DMS53 (cell line): ENCODE data around the gene CA10.

ENCODE experiments used
- DNase-seq: peaks from one replicate; lab custom pipeline; 2025; lab: John Stamatoyannopoulos, UW

The CA10 gene

GRCh38 chr17:51645056-51645455 is 513.5 kb downstream of the CA10 start:
- DNase-seq = peak; percentile 62

DNA sequence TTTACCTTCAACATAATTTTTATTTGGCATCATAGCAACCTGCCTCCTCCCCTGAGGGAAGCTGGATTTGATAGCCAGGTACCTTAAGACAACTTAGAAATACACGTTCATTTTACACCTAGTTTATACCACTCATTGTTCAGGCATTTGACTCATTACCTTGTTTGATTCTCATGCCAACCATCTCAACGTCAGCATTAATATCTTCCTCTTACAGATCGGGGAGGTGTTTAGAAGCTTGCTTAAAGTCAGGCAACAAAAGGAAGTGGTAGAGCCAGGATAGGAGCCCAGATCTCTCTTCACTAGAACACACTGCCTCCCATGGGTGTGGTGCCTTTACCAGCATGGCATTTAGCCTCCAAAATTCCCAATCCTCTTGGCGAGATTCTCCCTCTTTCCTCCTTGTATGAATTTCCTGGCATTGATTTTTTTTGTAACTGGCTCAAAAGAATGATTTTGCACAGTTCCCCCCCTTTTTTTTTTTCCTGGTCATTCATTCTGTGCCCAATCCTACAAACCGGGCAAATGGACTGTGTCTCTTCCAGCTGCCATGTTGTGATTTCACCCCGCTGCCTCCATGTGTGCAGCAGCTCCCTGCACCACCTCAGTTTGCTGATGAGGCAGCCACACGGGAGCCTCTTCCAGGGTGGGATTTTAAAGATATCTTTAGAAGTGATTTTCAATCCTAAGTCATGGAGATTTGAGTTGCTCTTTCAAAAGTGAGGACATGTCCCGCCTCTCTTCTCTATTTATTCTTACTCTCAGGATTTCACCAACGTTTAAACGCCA is 514.6 kb downstream of the CA10 start:
- no peak for DNase-seq

GRCh38 chr17:51642029-51642428 is 516.5 kb downstream of the CA10 start:
- no peak for DNase-seq

DNA sequence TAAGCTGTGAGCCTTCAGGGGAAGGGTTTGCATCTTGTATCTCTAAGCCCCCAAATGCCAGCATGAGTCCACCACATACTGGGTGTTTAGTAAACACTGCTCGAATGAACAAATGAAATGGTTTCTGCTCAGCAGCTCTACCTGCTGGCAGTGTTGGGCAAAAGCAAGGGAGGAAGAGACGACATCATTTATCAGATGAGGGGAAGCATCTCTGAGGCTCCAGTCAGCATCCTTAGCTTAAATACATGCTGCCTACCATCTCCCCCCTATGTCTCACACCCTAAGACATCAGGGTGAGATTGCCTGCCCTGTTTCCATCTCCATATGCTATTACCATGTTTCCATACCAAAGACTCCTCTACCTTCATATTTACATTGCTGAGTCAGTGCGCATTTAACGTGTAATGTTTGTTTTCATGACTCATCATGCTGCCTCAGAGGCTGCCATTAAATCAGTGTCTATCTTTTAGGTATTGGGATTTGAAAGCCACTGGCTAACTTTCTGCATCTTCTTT is 518.3 kb downstream of the CA10 start:
- DNase-seq = peak; percentile 95

GRCh38 chr17:51638971-51639370 is 519.5 kb downstream of the CA10 start:
- DNase-seq = no peak

DNA sequence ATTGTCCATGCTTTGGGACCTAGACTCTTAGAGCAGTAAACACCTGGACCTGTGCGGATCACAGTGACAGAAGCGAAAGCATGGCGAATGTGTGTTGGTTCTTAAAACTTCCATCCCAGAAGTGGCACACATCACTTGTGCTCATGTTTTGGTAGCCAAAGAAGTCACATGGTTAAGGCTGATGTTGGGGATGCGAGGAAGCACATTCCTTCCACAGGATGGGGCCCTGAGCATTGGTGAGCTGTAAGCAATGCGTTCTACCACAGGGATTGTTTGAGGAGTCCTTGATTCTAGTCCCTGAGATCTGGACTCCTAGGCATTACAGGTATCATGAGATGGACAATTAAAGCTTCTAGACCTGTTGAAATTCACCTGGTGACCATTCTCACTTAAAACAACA is 522.2 kb downstream of the CA10 start:
- DNase-seq = peak; percentile 20

DNA sequence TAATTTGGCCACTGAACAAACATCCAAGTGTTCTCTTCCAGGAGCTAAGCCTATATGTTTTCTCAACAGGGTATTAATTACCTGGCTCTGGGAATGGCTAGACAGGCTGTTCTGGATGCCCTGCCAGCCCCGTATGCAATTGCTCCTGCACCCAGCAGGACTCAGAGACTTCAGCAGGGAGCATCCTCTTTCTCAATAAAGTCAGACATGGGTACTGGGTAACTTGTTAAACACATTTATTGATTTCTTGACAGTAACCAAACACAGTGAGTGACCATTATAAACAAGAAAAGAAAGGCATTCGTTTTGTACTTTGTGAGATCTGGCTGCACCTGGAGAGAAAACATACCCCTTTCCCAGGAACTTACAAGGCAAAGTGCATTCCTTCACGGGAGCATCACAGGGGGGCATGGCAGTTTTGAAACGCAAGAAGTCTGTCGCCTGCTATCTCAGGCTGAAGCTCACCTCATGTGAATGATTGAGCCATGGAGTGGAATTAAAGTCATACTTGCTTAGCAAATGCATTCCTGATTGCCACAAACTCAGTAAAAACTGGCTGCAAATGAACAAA is 528.3 kb downstream of the CA10 start:
- DNase-seq = no peak

DNA sequence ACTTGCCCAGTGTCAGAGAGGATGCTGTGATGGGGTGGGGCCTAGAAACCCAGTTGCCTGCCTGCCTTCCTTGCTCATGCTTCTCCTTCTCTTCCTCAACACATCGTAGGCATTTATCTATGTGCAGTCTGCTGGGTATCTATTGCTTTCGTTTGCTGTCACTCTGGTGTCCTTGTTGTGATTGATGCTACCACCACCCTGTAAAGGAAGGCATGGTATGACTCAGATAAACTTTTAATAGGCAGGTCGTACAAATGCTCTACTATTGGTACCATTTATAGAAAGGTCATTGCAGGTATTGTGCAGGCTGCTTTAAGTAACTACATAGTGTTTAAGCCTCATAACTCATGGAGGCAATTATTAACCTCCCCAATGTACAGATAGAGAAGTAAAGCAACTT is 529.3 kb downstream of the CA10 start:
- no peak for DNase-seq

GRCh38 chr17:51627779-51628178 is 530.7 kb downstream of the CA10 start:
- DNase-seq = no peak

- DNase-seq = no peak
Measured at GRCh38 chr17:51618476-51618875, 540.0 kb downstream of the CA10 start.

DNA sequence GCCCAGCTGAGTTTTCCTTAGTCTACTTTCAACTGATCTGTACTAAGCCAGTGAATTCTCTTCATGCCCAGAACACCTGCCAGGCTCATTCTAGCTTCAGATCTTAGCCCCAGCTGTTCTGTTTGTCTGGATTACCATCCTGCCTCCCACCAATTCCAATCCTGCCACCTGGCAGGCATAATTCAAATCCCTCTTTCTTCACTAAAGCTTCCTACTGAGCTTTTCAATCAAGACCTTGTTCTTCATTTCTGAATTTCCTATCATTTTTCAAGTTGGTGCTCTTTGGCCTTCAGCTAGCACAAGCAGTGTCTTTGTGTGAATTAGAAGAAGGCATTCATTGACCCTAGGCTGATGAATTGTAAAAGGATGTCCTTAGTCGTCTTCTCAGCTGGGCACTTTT is 540.5 kb downstream of the CA10 start:
- no peak for DNase-seq

GRCh38 chr17:51613255-51613654 is 545.3 kb downstream of the CA10 start:
- no peak for DNase-seq

GRCh38 chr17:51612692-51613091 is 545.8 kb downstream of the CA10 start:
- peak; percentile 68 for DNase-seq

DNA sequence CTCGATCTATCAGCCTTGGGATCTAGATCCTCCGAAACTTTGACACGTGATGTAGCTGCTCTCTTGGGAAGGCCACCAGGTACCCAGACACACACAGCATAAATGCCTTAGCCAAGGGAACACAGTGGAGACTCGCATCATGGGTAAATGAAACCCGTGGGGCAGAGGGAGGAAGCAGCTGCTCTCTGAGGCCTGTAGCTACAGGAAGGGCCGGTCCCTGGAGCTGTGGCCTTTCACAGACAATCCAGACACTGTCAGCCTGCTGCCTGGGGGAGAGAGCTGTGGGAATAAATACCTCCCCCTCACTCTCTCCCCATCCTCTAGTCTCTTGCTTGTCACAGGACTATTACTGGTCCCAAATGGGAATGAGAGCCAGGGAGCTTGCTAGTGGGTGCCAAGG is 546.9 kb downstream of the CA10 start:
- peak; percentile 19 for DNase-seq

GRCh38 chr17:51610834-51611233 is 547.7 kb downstream of the CA10 start:
- no peak for DNase-seq

GRCh38 chr17:51610155-51610554 is 548.4 kb downstream of the CA10 start:
- peak; percentile 18 for DNase-seq

DNA sequence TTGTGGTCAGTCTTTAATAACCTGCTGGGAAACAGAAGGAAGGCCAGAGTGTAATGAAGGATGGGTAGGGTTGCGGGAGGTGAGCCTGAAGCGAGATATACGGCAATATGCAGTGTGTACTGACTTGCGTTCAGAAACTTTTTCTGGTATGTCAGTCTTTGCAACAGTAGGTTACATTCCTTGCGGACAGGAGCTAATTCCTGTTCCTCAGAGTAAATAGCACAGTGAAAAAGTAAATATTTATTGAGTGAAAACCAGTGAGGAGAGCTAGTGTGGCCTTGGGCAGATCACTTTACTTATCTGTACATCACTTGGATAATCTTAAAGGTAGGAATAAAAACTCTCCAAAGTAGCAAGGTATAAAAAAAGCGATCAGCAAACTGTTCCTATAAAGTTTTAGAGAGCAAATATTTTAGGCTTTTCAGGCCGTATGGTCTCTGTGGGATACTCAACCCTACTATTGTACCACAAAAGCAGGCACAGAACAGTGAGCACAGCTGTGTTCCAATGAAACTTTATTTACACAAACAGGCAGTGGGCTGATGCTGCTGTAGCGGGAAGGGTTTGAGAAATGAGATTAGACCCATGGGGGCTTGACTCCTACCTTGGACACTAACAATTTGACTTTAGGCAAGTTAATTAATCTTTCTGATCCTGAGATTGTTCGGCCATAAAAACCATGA is 550.1 kb downstream of the CA10 start:
- peak; percentile 57 for DNase-seq

DNA sequence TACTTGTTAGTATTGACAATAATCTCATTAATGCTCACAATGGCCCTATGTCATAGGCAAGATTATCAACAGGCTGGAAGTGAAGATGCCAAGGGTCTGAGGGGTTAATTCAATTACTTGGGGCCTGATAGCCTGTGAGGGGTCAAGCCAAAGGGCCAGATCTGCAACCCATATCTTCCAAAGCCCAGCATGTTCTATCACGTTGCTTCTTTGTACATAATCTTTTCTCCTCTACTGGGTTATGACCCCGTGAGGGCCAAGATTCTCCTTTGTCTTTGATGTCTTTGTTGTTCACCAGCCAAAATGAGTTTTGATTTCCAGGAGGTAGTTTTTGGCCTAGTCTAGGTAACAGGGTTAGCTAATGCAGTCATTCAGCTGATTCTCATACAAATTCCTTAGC is 551.0 kb downstream of the CA10 start:
- DNase-seq = no peak

DNA sequence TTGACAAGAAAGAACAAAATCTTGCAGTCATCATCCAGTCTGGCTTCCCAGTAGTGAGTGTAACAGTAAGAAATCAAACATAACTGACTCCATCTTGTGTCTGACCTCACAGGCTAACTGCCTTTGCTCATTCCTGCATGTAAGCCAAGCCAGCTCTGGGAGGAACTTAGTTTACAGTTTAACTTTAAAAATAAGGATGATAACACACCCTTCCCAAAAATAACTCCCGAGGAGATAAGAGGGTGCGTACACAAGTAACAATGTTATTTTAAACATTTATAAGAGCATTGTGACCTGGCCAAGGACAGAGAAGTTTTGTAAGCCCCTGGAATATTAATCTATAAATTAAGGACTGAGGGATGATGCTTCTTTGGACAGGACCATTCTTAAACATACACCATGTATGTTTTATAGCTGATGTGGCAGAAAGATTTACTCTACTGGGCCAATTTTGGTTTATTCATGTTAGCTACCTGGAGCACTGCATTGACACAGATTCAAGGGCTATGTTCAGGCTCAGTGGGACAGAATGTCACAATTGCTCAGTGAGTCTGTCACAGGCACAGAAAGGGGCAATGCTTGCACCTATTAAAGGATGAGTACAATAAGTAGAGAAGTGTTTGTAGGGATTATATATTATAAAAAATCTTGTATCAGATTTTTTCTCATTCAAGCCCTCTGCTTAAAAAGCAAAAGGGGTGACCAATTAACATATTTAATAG is 554.1 kb downstream of the CA10 start:
- no peak for DNase-seq

DNA sequence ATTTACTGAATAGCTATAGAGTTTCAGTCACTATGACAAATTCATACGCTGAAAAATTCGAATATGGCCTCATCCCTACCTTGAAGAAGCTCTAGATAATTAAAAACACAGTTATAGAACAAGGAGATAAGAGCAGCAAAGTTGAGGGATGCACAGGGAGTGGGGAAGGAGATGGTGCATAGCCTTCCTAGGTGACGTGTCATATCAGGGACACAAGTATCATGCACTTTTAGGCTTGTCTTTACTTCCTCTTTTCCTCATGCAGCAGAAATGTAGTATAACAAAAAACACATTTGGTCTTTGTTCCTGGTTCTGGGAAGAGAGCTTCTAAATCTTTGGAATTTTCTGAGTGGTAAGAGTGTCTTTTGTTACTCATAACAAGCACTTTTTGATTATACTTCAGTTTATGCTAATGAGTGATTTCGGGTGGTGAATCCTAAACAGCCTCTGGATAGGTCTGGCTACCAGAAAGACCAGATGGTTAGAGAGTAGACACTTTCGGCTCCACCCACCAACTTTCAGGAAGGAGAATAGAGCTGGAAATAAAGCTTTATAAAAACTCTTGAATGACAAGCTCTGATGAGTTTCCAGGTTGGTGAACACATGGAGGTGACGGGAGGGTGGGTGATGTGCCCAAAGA is 556.8 kb downstream of the CA10 start:
- DNase-seq = no peak

DNA sequence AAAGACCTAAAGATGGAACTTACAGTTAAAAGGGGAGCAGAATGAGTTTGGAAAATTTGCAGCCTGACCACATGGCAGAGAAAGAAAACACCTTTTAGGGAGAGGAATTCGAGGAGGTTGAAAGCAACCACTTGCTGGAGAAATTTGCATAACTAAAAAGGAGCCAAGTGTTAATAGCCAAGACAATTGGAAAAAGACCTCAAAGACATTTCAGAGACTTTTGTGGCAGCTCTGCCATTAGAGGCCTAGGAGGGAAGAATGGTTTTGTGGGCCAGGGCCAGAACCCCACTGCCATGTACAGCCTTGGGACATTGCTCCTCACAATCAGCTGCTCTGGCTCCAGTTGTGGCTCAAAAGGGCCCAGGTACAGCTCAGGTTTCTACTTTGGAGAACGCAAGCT is 559.7 kb downstream of the CA10 start:
- DNase-seq = no peak

- DNase-seq = no peak
Measured at GRCh38 chr17:51597345-51597744, 561.2 kb downstream of the CA10 start.
